Renal cortex interstitium (tissue), 11 donors: ENCODE measurements around the gene MDN1. TPM values are rescaled to one million over a fixed set of nuclear protein-coding genes. Genes with fewer than 3 reads are reported as not detected.
"Not testable (repeated sequence)": the region's sequence is repeated elsewhere in the genome, so short reads cannot be mapped to it uniquely, and the experiment has no call there.

Experiments
- DNase-seq, 11 donors: peaks; one replicate each; pipeline ENCODE4 v3.0.0-alpha.2; 2013; ENCODE audit warnings: low read depth in 9 of 11, low spot score in 4 of 11; ENCODE audit errors: extremely low read depth in 1 of 11
- polyA plus RNA-seq, 3 donors: library from polyadenylated mRNA; unstranded; fragments of 120-200 nt; gene quantifications; one replicate each; pipeline ENCODE4 v1.2.1, GENCODE V29; 2013; ENCODE audit not compliant: insufficient read length in 3 of 3

MDN1 gene
- polyA plus RNA-seq, 3 donors = 39.1 to 48.6 (median 47.6) TPM

- DNase-seq = no peak
Measured at GRCh38 chr6:89675949-89676748, 143.4 kb downstream of the MDN1 start.

- DNase-seq = no peak
Measured at GRCh38 chr6:89670935-89671565, 148.5 kb downstream of the MDN1 start.

GRCh38 chr6:89669002-89669401 lies 150.6 kb downstream of the MDN1 start:
- DNase-seq = no peak

DNA sequence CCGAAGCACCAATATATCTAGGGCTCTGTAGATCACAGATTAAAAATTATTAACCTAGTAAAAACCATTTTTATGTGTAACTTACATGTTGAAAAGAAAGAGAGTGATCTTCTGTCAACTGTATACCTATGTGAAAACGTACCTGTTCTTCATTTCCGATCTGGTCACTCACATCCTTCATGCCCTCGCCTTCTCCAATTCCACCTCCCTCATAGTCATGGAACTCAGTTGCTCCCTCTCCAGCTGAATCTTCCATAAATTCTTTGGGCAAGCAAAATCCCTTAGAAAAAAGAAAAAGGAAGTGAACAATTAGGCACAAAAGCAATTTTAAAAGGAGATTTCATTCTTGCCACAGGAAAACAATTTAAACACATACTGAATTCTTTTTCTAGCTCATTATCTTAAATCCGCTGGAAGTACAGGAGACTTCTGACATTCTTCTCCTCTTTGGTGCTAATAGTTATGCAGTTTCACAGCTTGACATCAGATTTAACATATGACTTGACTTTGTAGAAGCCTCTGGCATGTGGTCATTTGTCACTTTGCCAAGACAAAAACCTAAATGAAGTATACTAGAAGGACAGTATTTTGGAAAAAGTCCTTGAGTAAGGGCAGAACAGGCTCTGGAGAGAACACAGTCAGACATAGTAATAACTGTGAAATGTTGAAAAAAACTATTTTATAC lies 151.6 kb downstream of the MDN1 start:
- no peak for DNase-seq

DNA sequence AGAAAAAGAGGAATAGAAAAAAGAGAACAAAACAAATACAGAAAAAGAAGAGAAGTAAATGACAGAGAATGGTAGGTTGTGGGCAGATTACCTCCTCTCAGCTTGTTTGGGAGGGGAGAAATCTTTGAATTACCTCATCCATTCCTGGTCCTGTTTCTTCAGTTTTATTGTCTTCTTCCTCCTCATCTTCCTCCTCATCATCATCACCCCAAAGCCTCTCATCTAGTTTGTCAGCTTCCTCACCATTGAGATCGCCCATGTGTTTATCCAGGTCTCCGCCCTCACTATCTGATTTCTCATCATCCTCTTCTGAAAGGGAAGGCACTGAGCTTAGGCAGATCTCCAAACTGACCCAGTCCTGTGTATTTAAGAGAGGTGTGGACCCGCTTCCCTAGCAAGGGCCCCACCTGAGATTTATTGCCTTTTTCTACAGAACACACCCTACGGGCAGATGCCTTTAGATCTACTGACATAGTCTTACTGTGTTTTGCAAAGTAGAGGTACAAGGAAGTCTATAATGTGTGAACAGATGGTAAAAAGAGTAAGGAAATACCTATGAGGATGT lies 156.9 kb downstream of the MDN1 start:
- DNase-seq = no peak

- DNase-seq = no peak
Measured at GRCh38 chr6:89661559-89661958, 158.0 kb downstream of the MDN1 start.

DNA sequence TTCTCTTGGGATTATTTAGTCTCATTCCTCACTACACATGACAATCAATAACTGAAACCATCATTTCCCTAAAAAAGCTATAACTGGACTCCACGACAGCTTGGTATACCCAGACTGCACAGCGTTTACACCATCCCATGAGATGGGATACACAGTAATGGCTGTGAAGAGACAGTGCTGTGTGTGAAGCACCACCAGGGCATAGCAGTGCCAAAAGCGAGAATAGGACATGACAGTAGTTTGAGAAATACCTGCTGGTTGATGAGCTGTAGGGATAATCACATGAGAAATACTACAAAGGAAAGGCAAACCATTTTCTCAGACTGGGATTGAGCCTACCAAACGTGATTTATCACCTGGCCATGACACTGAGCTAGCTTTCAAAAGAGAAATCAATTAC lies 158.6 kb downstream of the MDN1 start:
- no peak for DNase-seq

GRCh38 chr6:89657445-89658158 lies 162.0 kb downstream of the MDN1 start:
- no peak for DNase-seq

GRCh38 chr6:89655122-89655521 lies 164.5 kb downstream of the MDN1 start:
- DNase-seq = no peak

DNA sequence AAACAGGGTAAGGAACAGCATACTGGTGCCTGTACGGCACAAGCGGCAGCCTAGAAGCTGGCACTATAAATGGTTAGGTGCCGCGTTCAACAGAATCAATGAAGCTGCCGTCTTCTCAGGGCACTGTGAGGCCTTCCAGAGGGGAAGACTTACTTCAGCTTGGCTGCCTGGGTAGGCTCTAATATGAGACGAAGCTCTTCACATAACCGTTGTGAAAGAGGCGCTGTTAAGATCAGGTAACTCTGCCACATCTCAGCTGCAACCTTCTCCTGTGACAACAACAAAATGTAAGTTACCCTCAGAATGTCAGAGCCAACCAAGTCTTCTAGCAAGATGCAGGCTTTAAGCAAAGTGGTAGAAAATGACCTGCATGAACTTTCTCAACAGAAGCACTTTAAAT lies 169.0 kb downstream of the MDN1 start:
- no peak for DNase-seq

DNA sequence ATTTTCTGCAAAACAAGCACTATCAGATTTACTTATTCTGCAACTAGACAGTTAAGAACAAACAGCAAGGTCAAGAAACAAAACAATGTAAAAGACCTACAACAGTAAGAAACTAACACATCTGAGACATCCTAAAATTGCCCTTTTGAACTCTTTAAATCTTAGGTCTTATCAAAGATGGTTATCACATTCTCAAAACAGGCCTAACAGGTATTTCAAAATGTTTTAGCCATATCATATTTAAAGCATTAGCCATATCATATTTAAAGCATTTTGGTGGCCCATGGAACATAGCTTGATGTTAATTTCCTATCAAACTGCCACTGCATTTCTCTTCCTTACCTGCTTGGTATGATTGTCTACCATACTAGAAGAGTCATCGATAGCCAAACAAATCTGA lies 169.9 kb downstream of the MDN1 start:
- DNase-seq = no peak

- no peak for DNase-seq
Measured at GRCh38 chr6:89644864-89645263, 174.7 kb downstream of the MDN1 start.

GRCh38 chr6:89643406-89643805 lies 176.2 kb downstream of the MDN1 start:
- DNase-seq = no peak

DNA sequence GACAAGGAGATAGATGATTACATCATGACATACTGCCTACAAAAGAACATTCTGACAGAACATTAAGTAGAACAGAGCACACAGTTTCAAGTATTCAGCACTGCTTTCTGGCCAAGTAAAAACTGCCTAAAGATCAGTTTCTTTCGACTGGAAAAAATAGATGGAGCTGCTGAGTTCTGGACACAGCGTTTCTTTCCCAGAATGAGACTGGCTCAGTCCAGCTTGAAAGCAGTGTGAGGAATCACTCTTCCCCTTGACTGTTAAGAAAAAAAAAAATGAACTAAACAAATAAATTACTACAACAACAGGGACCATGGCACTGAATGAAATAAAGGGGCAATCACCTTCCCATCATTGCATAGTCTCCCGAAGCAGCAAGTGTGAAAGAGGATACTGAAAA lies 176.6 kb downstream of the MDN1 start:
- DNase-seq = no peak

- DNase-seq = not testable (repeated sequence)
Measured at GRCh38 chr6:89641581-89641980, 178.0 kb downstream of the MDN1 start.

DNA sequence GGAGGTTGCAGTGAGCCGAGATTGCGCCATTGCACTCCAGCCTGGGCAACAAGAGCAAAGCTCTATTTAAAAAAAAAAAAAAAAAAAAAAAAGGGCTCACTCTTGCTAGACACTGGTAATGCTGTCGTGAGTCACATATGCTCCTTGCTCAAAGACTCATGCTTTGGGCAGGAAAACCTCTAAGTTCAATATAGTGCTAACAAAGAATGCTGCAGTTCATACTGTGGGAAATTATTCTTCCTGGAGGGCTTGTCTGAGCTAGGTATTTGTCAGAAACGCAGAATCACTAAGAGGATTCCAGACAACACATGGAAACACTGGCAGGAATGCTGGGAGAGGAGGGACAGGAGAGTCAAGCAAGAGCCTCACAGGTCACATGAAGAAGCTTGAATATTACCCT lies 178.8 kb downstream of the MDN1 start:
- DNase-seq = no peak

DNA sequence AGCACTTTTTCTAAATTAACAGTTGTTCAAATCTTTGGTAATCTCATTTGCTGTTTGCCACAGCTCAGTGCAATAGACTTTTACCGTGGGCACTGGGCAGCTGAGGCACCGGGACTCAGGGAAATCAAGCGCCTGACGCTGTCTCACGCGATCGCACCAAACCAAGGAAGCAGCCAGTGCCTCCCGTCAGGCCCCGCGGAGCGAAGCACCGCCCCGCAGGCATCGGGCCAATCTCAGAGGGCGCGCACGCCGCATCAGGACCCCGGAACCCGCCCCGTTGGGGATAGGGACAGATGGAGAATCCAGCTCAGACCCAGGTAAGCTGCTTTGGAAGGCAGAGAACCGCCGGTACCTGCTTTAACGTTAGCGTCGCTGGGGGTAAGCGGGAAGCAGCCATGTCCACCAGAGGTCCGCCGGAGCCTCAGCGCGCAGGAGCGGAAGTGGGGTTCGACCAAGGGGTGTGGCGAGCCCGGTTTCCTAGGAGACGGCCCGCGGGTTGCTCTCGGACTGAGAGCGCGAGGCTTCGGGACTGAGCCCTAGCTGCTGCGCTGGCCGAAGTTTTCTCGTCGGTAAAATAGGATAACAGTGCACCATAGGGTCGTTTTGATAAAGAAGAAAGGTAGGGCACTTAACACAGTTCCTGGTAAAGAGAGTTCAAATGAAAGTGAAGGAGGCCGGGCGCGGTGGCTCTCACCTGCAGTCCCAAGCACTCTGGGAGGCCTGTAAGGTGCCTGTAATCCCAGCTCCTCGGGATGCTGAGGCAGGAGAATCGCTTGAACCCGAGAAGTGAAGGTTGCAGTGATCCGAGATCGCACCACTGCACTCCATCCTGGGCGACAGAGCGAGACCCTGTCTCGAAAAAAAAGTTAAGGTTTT lies 181.0 kb downstream of the MDN1 start, which contains the start of gene LYRM2:
TSS of gene LYRM2 (minus strand) at position 428 of the 876 bp plus-strand sequence. CDS start at position 397, 31 bp downstream.
- peak; percentile 81 to 93 (median 88) for DNase-seq

DNA sequence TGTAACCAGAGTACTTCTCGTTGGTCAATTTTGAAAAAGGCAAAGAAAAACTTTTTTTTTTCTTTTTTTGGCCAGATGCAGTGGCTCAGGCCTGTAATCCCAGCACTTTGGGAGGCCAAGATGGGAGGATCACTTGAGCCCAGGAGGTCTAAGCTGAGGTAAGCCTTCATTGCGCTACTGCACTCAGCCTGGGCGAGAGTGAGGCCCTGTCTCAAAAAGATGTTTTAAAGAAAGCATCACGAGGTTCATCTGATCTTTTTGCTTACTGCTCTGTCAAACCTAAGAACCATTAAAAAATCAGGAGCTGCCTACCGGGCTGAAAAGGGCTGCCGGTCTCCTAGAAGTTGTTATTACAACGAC lies 181.7 kb downstream of the MDN1 start:
- peak in 2 of 11 donors; percentile 2 to 28 for DNase-seq
